Retinal pigment epithelial cell (primary cell): ENCODE data around the gene ODAD2.
"Not testable (repeated sequence)": the region's sequence is repeated elsewhere in the genome, so short reads cannot be mapped to it uniquely, and the experiment has no call there.

Source experiments
- DNase-seq: peaks from one replicate; pipeline ENCODE4 v3.0.0-alpha.2; 2010; ENCODE audit warnings: low read depth
- H3K4me3 ChIP-seq: 2 replicates; pipeline ENCODE4 v1.5.1; 2011; ENCODE audit warnings: mild to moderate bottlenecking, low read length, control low read depth, moderate library complexity
- CTCF ChIP-seq: conservative IDR thresholded peaks from 2 replicates; pipeline ENCODE4 v1.5.1; 2011; ENCODE audit warnings: low read depth, low read length, control low read depth, inconsistent platforms

ODAD2 gene

DNA sequence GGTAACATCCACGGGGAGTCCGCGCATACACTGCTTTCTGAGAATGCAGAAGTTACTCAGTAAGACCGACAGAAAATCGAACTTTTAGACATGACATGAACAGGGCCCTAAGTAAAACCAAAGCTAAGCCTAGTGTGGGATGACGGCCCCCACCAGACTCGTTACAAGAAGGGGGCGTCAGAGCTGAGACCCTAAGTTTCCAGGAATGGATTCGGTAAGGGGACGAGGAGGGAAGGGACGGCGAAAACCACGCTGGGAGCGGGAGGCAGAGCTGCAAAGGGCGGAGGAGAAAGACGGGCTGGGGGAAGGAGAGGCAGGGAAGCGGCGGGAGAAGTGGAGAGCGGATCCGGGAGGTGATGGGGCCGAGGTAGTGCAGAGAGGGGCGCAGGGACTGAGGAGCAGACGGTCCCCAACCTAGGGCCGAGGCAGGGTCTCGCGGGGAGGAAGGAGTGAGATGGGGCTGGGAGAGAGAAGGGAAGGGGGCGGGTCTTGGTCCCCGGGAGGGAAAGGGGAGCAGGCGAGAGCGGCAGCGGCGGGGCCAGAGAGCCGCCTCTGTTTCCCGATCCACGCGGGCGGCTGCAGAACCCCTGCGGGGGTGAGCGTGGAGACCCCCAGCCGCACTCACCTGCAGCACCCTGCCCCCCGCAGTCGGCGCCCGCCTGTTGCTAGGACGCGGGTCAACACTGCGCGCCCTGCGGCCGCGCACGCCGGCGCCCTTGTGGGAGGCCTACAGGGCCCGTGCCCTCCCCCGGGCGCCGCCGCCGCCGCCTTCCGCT is 513 bp downstream of the ODAD2 start:
- peak overlapping the region; percentile 76 for H3K4me3 ChIP-seq
- no peak for TF ChIP-seq CTCF
- DNase-seq = no peak

- no peak for DNase-seq
- H3K4me3 ChIP-seq = peak overlapping the region; percentile 76
- no peak for TF ChIP-seq CTCF
These were observed 1.1 kb downstream of the ODAD2 start for GRCh38 chr10:27997865-27998177.

- no peak for DNase-seq
- H3K4me3 ChIP-seq = no peak overlapping the region
- no peak for TF ChIP-seq CTCF
These were observed 3.6 kb downstream of the ODAD2 start for GRCh38 chr10:27995311-27995710.

DNA sequence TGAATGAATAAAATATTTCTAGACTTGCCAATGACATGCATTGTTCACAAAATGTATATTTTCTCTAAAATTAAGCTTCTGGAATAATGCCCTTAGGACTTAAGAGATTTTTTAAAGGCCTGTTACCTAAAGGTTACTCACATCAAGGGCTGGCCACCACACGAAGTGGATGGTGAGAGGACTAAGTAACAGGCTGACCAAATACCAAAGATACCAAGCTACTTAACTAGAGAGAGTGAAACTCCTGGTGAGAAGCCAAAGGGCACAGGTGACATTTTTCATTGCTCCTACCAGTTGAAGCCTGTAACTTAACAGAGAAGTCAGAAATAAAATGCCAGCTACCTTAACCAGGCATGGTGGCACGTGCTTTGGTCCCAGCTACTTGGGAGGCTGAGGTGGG is 9.5 kb downstream of the ODAD2 start:
- H3K4me3 ChIP-seq, DNase-seq: not testable (repeated sequence)

- no peak for TF ChIP-seq CTCF
- H3K4me3 ChIP-seq = no peak overlapping the region
- no peak for DNase-seq
These were observed 12.1 kb downstream of the ODAD2 start for GRCh38 chr10:27986821-27987220.

DNA sequence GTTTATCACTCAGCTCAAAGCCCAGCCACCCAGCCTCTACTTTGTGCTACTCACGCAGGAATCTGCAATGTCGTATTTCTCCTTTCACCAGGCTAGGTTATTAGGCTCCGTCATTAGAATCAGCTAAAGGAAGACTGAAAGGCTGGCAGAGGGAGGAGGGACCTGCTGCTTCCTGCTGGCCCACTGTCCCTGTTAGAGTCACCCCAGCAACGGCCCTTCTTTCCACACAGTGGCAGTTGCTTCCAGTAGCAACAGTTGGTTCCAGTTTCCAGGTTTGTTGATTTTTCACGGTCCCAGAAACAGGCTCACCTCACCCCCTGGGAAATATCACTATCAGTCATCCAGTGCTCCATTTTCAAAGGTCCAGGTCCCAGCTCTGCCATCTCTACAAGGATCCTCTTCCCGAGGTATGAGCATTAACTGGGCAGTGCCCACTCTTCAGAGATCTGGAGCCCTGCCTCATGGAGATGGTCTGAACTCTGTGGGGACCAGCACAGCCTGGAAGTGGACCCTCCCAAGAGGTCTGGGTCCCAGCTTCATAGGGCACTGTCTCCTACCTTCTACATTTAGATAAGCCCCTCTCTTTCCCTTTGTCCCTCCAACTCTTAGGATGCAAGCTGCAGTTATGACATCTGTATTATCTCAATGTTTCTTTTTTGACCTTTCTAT is 15.9 kb downstream of the ODAD2 start:
- no peak for DNase-seq
- H3K4me3 ChIP-seq = no peak overlapping the region
- TF ChIP-seq CTCF = no peak

DNA sequence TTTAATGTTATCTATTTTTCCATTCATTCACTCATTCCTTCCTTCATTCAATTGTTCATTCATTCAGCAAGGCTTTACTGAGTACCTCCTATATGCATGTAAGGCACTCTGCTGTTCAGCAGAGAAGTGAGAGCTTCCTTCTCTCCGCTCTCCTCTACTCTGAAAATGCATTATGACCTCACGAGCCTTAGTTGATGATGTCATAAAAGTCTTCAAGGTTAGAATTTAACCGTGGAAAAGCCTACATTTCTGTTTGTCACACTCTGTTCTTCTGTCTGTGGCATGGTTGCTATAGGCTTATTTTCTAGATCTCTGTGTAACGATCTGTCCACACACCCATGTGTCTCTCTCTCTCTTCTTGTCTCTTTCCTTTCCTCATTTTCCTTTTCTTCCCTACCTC is 17.1 kb downstream of the ODAD2 start:
- DNase-seq = no peak
- H3K4me3 ChIP-seq = no peak overlapping the region
- no peak for TF ChIP-seq CTCF

- H3K4me3 ChIP-seq, DNase-seq: not testable (repeated sequence)
These were observed 28.1 kb downstream of the ODAD2 start for GRCh38 chr10:27970795-27971194.

DNA sequence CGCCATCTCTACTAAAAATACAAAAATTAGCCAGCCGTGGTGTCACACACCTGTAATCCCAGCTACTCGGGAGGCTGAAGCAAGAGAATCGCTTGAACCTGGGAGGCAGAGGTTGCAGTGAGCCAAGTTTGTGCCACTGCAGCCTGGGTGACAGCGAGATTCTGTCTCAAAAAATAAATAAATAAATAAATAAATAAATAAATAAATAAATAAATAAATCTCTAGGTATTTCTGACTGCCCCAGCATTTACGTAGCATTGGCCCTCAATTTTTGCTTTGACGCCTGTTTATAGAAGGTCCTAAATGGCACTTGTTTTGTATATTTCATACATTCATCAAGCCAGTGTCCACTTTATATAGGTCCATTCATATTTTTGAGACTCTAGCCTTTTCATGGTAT is 28.9 kb downstream of the ODAD2 start:
- not testable (repeated sequence) for H3K4me3 ChIP-seq, DNase-seq
